ENCODE data around the gene BCAS1. TPM values are rescaled to one million over a fixed set of nuclear protein-coding genes. Genes with fewer than 3 reads are reported as not detected.

The BCAS1 gene
- total RNA-seq, 1 donor from 2014 or later = 0.81 TPM

- Histone ChIP-seq H3K27ac (no peak overlapping the region), H3K36me3 (no peaks in the 10 kb centered on the region), H3K4me1 (no peaks in the 10 kb centered on the region), H3K9me3 (no peaks in the 10 kb centered on the region), H3K4me3 (no peak overlapping the region), H3K27me3 (peaks cover 9% of the 10 kb centered on the region)
- TF ChIP-seq CTCF (IDR thresholded peaks at IDR 0.05) = no peak
- intact Hi-C loops (cut with DNase I) = no loop called here
- ATAC-seq = no peak
- DNase-seq = no peak
Observed at GRCh38 chr20:53990768-53991450, 79.5 kb downstream of the BCAS1 start.

DNA sequence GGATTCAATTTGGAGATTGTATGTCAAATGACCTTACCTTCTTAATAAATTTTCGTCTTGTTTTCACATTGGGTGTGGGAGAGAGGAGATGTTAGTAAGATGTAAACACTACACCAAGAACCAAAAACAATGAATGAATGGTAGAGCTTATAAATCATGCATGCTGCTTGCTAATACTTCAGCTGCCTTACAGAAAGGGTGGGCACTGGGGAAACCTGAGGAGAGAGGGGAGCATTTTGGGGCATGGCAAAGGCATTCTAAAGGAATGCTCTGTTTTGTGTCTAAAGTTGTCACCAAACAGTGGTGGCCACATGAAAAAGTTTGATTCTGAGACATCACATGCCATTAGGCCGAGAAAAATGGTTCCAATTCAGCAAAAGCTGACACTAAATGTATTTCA lies 80.4 kb downstream of the BCAS1 start:
- H3K36me3 ChIP-seq = no peaks in the 10 kb centered on the region
- no peak for DNase-seq
- no peak for ATAC-seq
- no peak for TF ChIP-seq CTCF (IDR thresholded peaks at IDR 0.05)
- H3K9me3 ChIP-seq = no peaks in the 10 kb centered on the region
- intact Hi-C loops (cut with DNase I) = no loop called here
- no peaks in the 10 kb centered on the region for H3K4me1 ChIP-seq
- H3K27me3 ChIP-seq = peaks cover 9% of the 10 kb centered on the region
- no peak overlapping the region for H3K27ac ChIP-seq
- no peak overlapping the region for H3K4me3 ChIP-seq

DNA sequence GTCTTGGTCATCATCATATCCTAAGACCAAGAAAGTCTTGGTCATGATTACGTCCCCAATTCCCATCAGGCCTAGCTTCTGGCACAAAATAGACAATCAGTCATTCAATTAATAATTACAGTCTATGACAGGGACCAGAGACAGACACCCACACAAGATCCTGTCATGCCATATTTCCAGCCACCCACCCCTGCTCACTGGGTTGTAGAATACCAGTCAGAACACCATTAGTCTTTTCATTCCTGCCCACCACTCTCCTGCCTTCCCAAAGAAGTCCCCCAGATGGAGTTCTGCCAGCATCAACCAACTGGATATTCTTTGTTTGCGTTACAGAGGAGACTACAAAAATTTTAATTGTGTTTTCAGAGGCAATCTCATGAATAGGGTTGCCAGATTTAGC lies 81.0 kb downstream of the BCAS1 start:
- no peak for ATAC-seq

GRCh38 chr20:53986037-53986650 lies 84.2 kb downstream of the BCAS1 start:
- Histone ChIP-seq H3K27me3 (peaks cover 9% of the 10 kb centered on the region), H3K4me1 (peaks cover 4% of the 10 kb centered on the region), H3K9me3 (no peaks in the 10 kb centered on the region), H3K27ac (no peak overlapping the region), H3K36me3 (no peaks in the 10 kb centered on the region), H3K4me3 (no peak overlapping the region)
- no peak for DNase-seq
- ATAC-seq = no peak
- intact Hi-C loops (cut with DNase I) = no loop called here
- TF ChIP-seq CTCF (IDR thresholded peaks at IDR 0.05) = no peak

More for the DNA sequence above, 81.0 kb downstream of the BCAS1 start:
- no peak for TF ChIP-seq CTCF (IDR thresholded peaks at IDR 0.05)
- DNase-seq = no peak
- Histone ChIP-seq H3K36me3 (no peaks in the 10 kb centered on the region), H3K27ac (no peak overlapping the region), H3K4me1 (peaks cover 4% of the 10 kb centered on the region), H3K9me3 (no peaks in the 10 kb centered on the region), H3K27me3 (peaks cover 9% of the 10 kb centered on the region), H3K4me3 (no peak overlapping the region)
- intact Hi-C loops (cut with DNase I) = no loop called here

- intact Hi-C loops (cut with DNase I) = no loop called here
- H3K9me3 ChIP-seq = no peaks in the 10 kb centered on the region
- no peaks in the 10 kb centered on the region for H3K36me3 ChIP-seq
- ATAC-seq (no peak), DNase-seq (no peak)
- no peak for TF ChIP-seq CTCF (IDR thresholded peaks at IDR 0.05)
- no peak overlapping the region for H3K27ac ChIP-seq
- peaks cover 9% of the 10 kb centered on the region for H3K27me3 ChIP-seq
- H3K4me1 ChIP-seq = peaks cover 4% of the 10 kb centered on the region
- no peak overlapping the region for H3K4me3 ChIP-seq
Observed at GRCh38 chr20:53985150-53985518, 85.3 kb downstream of the BCAS1 start.

Measured in upper lobe of right lung (tissue), 1 donor.